ENCODE measurements around the gene ALG12. TPM values are rescaled to one million over a fixed set of nuclear protein-coding genes. Genes with fewer than 3 reads are reported as not detected.
A peak's percentile ranks its signal among the peaks of the same experiment; 100 is the strongest.

ALG12 gene
- total and polyA plus RNA-seq, 2 of the 13 experiments (the other 11 are each of a cell fraction or from before 2014, with no cell fraction given): 7.8 to 15.8 TPM

DNA sequence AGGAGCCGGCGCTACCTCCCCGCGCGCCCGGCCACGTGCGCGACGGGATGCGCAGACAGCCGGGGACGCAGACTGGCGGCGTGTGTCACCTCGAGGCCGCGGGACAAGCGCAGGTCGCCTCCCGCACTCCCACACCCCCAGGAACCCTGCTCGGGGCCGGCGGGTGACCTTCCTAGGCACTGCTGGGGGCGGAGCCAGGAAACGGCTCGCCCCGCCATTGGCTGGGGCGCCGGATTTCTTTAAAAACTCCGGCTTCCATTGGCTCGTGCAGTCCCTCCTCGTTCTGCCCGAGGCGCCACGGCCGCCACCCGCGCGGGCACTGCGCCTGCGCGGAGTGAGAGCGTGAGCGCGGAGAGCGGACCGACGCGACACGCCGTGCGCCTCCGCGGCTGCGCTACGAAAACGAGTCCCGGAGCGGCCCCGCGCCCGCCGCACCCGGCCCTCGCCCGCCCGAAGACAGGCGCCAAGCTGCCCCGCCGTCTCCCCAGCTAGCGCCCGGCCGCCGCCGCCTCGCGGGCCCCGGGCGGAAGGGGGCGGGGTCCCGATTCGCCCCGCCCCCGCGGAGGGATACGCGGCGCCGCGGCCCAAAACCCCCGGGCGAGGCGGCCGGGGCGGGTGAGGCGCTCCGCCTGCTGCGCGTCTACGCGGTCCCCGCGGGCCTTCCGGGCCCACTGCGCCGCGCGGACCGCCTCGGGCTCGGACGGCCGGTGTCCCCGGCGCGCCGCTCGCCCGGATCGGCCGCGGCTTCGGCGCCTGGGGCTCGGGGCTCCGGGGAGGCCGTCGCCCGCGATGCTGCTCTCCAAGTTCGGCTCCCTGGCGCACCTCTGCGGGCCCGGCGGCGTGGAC is 42.1 kb upstream of the ALG12 start, which contains the start of gene PIM3 (continued):
- TF ChIP-seq, protein P1, sequence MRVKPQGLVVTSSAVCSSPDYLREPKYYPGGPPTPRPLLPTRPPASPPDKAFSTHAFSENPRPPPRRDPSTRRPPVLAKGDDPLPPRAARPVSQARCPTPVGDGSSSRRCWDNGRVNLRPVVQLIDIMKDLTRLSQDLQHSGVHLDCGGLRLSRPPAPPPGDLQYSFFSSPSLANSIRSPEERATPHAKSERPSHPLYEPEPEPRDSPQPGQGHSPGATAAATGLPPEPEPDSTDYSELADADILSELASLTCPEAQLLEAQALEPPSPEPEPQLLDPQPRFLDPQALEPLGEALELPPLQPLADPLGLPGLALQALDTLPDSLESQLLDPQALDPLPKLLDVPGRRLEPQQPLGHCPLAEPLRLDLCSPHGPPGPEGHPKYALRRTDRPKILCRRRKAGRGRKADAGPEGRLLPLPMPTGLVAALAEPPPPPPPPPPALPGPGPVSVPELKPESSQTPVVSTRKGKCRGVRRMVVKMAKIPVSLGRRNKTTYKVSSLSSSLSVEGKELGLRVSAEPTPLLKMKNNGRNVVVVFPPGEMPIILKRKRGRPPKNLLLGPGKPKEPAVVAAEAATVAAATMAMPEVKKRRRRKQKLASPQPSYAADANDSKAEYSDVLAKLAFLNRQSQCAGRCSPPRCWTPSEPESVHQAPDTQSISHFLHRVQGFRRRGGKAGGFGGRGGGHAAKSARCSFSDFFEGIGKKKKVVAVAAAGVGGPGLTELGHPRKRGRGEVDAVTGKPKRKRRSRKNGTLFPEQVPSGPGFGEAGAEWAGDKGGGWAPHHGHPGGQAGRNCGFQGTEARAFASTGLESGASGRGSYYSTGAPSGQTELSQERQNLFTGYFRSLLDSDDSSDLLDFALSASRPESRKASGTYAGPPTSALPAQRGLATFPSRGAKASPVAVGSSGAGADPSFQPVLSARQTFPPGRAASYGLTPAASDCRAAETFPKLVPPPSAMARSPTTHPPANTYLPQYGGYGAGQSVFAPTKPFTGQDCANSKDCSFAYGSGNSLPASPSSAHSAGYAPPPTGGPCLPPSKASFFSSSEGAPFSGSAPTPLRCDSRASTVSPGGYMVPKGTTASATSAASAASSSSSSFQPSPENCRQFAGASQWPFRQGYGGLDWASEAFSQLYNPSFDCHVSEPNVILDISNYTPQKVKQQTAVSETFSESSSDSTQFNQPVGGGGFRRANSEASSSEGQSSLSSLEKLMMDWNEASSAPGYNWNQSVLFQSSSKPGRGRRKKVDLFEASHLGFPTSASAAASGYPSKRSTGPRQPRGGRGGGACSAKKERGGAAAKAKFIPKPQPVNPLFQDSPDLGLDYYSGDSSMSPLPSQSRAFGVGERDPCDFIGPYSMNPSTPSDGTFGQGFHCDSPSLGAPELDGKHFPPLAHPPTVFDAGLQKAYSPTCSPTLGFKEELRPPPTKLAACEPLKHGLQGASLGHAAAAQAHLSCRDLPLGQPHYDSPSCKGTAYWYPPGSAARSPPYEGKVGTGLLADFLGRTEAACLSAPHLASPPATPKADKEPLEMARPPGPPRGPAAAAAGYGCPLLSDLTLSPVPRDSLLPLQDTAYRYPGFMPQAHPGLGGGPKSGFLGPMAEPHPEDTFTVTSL (CRISPR knock-in tag; IDR thresholded peaks at IDR 0.05; ENCODE audit: borderline replicate concordance): no peak
- TF ChIP-seq ERF (CRISPR knock-in tag; IDR thresholded peaks at IDR 0.05) (peak; percentile 42; the same call in 1 of the 2 replicates), EHMT2 (IDR thresholded peaks at IDR 0.05; ENCODE audit: borderline replicate concordance, low read depth, low read length) (no peak), NFKB2 (CRISPR knock-in tag; IDR thresholded peaks at IDR 0.05; ENCODE audit: borderline replicate concordance) (no peak; the same call in 1 of the 2 replicates), ZNF24 (IDR thresholded peaks at IDR 0.05) (no peak), ZNF256 (CRISPR knock-in tag; conservative IDR thresholded peaks at IDR 0.05) (0 out of 2 replicates have a peak, but pooled peaks have one; percentile 40), ISL2 (CRISPR knock-in tag; IDR thresholded peaks at IDR 0.05) (0 out of 2 replicates have a peak, but pooled peaks have one; percentile 32), ZNF580 (CRISPR knock-in tag; IDR thresholded peaks at IDR 0.05; ENCODE audit: borderline replicate concordance, low read depth) (0 out of 2 replicates have a peak, but pooled peaks have one; percentile 47), ETV5 (CRISPR knock-in tag; IDR thresholded peaks at IDR 0.05; ENCODE audit: borderline replicate concordance) (peak; percentile 84), MIER2 (CRISPR knock-in tag; IDR thresholded peaks at IDR 0.05) (no peak), TAF15 (IDR thresholded peaks at IDR 0.05; ENCODE audit: low read depth, low read length, poor library complexity, severe bottlenecking) (no peak), MAFG (CRISPR knock-in tag; IDR thresholded peaks at IDR 0.05) (no peak), REL (CRISPR knock-in tag; conservative IDR thresholded peaks at IDR 0.05) (no peak)
- TF ChIP-seq, protein P2, sequence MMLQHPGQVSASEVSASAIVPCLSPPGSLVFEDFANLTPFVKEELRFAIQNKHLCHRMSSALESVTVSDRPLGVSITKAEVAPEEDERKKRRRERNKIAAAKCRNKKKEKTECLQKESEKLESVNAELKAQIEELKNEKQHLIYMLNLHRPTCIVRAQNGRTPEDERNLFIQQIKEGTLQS (CRISPR knock-in tag; IDR thresholded peaks at IDR 0.05): no peak
- TF ChIP-seq, protein P3, sequence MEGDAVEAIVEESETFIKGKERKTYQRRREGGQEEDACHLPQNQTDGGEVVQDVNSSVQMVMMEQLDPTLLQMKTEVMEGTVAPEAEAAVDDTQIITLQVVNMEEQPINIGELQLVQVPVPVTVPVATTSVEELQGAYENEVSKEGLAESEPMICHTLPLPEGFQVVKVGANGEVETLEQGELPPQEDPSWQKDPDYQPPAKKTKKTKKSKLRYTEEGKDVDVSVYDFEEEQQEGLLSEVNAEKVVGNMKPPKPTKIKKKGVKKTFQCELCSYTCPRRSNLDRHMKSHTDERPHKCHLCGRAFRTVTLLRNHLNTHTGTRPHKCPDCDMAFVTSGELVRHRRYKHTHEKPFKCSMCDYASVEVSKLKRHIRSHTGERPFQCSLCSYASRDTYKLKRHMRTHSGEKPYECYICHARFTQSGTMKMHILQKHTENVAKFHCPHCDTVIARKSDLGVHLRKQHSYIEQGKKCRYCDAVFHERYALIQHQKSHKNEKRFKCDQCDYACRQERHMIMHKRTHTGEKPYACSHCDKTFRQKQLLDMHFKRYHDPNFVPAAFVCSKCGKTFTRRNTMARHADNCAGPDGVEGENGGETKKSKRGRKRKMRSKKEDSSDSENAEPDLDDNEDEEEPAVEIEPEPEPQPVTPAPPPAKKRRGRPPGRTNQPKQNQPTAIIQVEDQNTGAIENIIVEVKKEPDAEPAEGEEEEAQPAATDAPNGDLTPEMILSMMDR (CRISPR knock-in tag; IDR thresholded peaks at IDR 0.05): 0 out of 2 replicates have a peak, but pooled peaks have one; percentile 14
- TF ChIP-seq, protein P4, sequence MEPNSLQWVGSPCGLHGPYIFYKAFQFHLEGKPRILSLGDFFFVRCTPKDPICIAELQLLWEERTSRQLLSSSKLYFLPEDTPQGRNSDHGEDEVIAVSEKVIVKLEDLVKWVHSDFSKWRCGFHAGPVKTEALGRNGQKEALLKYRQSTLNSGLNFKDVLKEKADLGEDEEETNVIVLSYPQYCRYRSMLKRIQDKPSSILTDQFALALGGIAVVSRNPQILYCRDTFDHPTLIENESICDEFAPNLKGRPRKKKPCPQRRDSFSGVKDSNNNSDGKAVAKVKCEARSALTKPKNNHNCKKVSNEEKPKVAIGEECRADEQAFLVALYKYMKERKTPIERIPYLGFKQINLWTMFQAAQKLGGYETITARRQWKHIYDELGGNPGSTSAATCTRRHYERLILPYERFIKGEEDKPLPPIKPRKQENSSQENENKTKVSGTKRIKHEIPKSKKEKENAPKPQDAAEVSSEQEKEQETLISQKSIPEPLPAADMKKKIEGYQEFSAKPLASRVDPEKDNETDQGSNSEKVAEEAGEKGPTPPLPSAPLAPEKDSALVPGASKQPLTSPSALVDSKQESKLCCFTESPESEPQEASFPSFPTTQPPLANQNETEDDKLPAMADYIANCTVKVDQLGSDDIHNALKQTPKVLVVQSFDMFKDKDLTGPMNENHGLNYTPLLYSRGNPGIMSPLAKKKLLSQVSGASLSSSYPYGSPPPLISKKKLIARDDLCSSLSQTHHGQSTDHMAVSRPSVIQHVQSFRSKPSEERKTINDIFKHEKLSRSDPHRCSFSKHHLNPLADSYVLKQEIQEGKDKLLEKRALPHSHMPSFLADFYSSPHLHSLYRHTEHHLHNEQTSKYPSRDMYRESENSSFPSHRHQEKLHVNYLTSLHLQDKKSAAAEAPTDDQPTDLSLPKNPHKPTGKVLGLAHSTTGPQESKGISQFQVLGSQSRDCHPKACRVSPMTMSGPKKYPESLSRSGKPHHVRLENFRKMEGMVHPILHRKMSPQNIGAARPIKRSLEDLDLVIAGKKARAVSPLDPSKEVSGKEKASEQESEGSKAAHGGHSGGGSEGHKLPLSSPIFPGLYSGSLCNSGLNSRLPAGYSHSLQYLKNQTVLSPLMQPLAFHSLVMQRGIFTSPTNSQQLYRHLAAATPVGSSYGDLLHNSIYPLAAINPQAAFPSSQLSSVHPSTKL (CRISPR knock-in tag; IDR thresholded peaks at IDR 0.05): peak; percentile 62; the same call in 1 of the 2 replicates
